Measurements from ENCODE around the gene EED.

- TF ChIP-seq CTCF (IDR thresholded peaks at IDR 0.05; ENCODE audit: low read depth, low read length) (no peak), EZH2phosphoT487 (IDR thresholded peaks at IDR 0.05; ENCODE audit: low read depth) (no peak)
These were observed 47.1 kb upstream of the EED start for GRCh38 chr11:86197448-86197847.

Data from OCI-LY3 (cell line).